HG02588 (cell line): ENCODE data around the gene PLAAT1.

ENCODE experiments used
- ATAC-seq: cut with Tn5 transposase; IDR thresholded peaks from one replicate; pipeline ENCODE4 v1.9.1; 2021; ENCODE audit warnings: mild to moderate bottlenecking, moderate library complexity; ENCODE audit not compliant: unreplicated experiment

PLAAT1 gene

DNA sequence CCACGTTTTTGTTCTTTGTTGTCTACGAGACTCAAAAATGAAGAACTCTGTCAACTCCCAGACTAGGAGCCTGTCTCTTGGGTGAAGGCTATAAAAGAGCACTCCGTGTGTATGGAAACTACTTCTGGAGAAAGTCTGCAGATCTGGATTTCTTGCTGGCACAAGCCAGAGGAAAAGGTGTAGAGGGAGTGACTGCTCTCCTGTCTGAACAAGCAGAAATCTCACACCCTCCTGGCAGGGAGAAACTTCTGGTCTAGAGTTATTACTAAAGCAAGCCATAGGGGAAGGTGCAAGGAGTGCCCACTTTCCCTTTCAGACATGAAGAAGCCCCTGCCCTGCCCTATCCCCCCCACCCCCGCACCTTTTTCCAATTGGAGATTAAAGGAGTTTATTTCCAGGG lies 9.5 kb downstream of the PLAAT1 start:
- ATAC-seq: no peak

DNA sequence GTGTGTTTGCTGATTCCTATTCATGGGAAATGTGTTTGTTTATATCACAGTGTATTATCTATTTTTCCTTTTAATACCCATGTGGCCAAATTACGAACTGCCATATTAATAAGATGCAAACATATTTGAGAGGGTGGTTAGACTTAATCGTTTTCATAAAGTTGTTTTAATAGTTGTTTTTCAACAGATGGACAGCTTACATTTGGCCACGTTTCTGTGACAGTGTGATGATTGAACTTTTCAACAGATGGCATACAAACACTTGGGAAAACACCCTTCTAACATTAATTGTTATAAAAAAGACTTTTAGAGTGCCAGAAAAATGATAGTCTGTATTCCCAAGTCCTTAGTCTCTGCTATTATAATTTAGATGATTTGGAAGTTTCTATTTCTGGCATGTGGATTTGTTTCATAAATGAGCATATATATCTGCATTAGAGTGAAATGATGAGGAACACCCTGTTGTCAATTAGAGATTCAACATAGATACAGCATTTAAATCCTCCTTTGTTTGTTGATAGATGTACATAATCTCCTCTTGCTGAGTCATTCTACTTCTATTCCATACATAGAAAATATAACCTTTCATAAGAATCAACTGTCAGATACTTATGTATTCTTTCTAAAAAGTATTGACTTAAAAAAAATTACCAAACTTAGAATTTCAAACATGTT lies 13.1 kb downstream of the PLAAT1 start:
- no peak for ATAC-seq

- no peak for ATAC-seq
Measured at GRCh38 chr3:193261970-193262369, 20.9 kb downstream of the PLAAT1 start.

GRCh38 chr3:193262707-193263106 lies 21.7 kb downstream of the PLAAT1 start:
- no peak for ATAC-seq

GRCh38 chr3:193269343-193270028 lies 28.5 kb downstream of the PLAAT1 start:
- ATAC-seq: no peak

GRCh38 chr3:193270451-193270850 lies 29.4 kb downstream of the PLAAT1 start:
- no peak for ATAC-seq

DNA sequence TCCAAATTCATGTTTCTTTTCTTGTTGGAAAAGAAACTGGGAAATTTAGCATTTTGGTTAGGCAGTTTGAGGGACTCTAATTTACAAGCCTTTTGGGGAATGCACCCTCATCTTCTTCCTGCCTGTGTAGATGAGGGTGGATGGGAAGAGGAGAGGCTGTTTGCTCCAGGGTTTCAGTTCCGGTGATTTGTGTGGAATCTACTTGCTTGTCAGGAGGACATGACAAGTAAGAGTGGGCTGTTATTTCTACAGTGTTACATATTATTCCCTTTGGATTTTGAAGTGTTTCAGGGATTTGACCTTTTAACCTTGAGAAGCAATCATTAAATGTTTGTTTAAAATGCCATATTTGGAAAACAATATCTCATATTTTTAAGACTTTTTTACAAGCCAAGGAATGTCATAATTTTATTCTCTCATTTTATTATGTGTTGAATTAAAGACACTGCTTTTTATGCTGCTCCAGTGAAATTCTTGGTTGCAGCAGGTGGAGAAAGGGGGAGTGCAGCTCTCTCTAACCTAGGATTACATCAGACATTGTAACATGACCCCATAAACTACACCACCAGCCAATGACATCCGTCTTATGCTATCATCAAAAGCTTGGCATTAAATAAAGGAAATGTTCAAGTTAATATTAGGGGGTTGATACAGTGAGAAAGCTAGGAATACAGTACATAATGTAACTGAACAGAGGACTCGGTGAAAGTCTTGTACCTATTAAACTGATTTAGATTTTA lies 30.2 kb downstream of the PLAAT1 start:
- no peak for ATAC-seq

DNA sequence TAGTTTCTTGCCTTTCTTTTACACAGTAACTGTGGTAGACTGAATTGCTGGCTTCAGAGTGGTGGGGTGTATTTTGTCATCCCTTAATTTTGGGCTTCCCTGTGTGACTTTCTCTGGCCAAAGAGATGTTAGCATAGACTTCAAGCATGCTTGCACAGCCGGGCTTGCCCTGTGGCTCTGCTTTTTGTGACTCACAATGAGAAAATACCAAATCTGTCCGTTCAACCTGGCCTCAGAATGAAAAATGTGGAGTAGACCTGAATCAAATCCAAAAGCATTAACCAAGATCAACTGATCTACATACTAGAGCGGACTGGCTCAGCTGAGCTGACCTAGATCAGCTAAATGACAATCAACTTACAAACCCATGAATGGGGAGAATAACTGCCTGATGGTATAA lies 51.4 kb downstream of the PLAAT1 start:
- ATAC-seq: no peak

- no peak for ATAC-seq
Measured at GRCh38 chr3:193295985-193296384, 55.0 kb downstream of the PLAAT1 start.

GRCh38 chr3:193297421-193297820 lies 56.4 kb downstream of the PLAAT1 start:
- ATAC-seq: no peak

DNA sequence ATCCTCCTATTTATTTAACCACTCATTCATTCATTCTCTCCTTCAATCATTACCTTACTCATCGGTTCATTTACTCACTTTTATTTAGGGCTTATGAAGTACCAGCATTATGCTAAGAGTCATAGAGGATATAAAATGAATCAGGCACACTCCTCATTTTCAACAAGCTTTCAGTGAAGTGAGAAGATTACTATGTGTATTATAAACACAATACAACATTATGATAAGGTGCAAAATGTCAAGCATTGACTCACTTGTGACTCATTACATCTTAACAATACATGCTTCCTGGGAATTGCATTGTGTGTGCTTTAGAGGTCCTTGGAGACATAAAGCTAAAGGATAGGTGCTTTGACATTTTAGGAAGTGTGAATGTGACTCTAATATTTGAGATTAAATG lies 60.4 kb downstream of the PLAAT1 start:
- no peak for ATAC-seq

- ATAC-seq: no peak
Measured at GRCh38 chr3:193305356-193305755, 64.3 kb downstream of the PLAAT1 start.

- no peak for ATAC-seq
Measured at GRCh38 chr3:193310914-193311723, 70.1 kb downstream of the PLAAT1 start.

- ATAC-seq: no peak
Measured at GRCh38 chr3:193313061-193313958, 72.3 kb downstream of the PLAAT1 start.

GRCh38 chr3:193314161-193314560 lies 73.1 kb downstream of the PLAAT1 start:
- ATAC-seq: no peak

GRCh38 chr3:193317682-193318300 lies 76.8 kb downstream of the PLAAT1 start:
- no peak for ATAC-seq
